DOHH2 (cell line): ENCODE results near the gene SWSAP1.

Experiments used
- CTCF ChIP-seq: fragments of 200-600 bp; sonication (generic); IDR thresholded peaks from one replicate; pipeline ENCODE4 v1.5.1; 2014; ENCODE audit warnings: antibody characterized with exemption, mild to moderate bottlenecking, low read depth, low read length; ENCODE audit not compliant: poor library complexity, severe bottlenecking
- EZH2phosphoT487 ChIP-seq: fragments of 200-600 bp; sonication (generic); IDR thresholded peaks from 2 replicates; pipeline ENCODE4 v1.6.1; 2017; ENCODE audit warnings: borderline replicate concordance, mild to moderate bottlenecking, antibody characterized with exemption, low read length, moderate library complexity, mixed read lengths

DNA sequence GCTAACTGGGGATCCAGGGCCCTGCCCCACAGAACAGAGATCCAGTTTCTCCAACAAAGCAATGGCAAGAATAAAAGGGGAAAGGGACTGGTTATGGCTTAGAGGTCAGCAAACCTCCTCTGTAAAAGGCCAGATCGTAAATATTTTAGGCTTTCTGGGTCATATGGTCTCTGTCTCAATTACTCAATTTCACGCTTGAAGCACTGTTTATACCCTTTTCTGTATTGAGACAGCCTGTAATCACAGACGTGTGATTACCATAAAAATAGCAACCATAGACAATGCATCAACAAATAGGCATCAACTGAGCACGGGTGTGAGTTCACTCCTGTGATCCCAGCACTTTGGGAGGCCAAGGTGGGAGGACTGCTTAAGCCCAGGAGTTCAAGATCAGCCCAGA, 44.3 kb upstream of the SWSAP1 start:
- TF ChIP-seq CTCF (no peak), EZH2phosphoT487 (no peak)
